GM21447 (cell line): ENCODE measurements around the gene ARRDC3.

Experiments used
- ATAC-seq: cut with Tn5 transposase; IDR thresholded peaks from one replicate; pipeline ENCODE4 v1.9.1; 2021; ENCODE audit not compliant: unreplicated experiment

The ARRDC3 gene

DNA sequence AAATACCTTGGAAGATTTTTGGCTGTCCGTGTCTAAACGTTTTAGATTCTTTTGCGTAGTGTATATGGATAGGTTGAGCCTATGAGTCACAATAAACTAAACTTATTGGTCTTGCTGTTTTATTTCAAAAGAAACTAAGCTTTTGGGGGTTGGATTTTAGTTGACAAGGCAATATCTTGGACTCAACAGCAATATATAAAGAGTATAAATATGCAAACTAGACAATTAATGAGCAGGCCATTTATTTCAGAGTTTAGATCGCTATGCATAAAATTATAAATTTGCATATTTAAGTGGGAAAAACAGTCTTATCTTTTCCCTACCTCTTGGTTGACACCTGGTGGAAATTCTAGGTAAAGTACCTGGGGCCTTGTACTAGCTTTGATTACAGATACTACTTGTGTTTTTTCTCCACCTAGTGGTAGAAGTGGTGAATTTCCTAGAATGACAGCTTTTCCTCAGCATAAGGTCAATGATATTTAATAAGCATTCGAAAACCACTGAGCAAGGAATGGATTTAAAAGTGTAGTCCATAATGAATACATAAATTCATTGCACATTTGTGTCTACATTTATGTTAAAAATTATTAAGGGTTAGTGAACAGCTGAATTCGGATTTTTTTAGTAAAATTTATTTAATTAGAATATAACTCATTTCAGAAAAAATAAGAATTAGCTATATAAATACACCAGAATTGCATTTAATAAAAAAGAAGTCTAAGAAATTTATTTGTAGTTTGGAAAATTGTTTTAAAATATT is 1.7 kb upstream of the ARRDC3 start:
- peak; percentile 8 for ATAC-seq

DNA sequence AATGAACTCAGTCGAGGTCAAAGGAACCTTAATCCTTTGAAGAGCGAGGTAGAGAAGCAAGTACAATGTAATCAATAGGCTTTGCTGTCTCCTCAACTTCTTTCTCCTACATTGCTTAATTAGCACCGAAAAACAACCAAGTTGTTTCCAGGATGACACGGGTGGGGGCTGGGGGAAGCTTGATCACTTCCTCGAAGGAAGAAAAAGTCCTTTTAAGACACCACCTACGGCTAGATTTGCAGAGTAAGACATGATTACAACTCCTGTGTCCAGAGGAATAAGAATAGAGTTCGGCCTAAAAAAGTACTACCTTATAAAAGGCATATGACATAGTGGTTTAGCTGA is 811 bp upstream of the ARRDC3 start:
- no peak for ATAC-seq

DNA sequence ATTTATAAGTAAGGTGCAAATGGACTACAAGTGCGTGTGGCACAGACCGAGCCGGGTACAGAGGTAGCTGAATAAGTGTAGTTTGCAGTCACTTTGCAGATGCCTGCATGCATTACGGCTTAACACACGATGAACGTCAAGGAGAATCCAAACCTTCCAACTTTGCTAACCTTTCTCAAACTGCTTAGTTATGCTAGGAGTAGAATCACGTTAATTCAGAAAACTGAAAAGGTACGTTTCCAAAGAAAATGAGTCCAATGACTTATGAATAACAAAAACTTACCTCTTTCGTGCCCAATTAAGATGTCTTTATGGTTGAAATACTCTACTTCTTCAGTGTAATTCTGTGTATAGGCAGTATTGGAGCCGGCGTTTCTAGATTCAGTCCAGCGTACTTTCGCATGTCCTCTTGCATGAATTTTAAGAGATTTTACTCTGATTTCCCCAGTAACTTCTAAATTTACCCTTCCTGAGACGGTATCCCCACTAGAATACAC is 539 bp downstream of the ARRDC3 start:
- ATAC-seq, result no peak

DNA sequence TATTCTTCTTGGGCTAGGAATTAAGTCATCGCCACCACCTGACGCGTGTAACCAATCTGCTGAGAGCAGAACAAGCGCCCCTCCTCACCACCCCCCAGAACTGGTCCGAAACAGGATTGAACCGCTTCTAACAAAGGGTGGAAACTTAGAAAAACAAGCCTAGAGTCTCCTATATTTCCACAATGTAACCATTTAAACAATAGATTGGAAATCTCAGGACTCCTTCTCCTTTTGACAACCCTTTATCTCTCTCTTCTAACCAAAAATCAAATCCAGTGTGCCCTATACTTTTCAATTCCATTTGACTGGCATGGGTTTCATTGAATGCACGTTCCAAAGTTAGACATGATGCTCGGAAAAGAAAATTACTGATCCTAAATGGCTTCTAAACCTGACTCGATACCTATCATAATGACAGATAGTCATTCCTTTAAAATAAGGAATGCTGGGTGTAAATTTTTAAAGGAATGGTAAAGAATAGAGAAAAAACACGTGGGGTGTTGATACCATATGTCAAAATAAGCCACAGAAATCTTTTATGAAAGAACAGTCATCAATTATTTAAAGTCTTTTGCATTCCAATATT is 1.2 kb downstream of the ARRDC3 start:
- ATAC-seq, result peak; percentile 20

DNA sequence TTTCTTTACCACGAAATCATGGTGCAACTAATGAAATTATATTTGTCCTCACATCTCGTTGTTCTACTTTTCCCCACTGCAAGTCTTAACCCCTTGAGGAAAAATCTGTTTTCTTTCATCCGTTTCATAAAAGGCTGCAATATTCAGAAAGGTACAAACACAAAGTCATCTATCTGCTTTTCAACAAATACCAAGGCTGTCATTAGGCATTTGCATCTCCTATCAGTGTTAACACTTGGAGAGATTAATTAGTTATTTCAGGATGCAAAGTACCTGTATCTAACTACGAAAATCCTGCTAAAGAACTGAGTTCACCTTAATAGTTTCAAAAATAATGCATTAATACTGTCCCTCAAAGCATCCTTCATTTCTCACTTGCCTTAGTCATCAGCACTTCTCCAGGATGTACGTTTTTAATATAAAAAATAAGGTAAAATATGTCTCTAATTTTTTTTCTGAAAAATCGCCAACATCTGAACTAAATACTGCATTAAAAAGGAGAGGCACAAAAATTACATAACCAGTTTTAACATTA is 1.8 kb downstream of the ARRDC3 start:
- no peak for ATAC-seq

DNA sequence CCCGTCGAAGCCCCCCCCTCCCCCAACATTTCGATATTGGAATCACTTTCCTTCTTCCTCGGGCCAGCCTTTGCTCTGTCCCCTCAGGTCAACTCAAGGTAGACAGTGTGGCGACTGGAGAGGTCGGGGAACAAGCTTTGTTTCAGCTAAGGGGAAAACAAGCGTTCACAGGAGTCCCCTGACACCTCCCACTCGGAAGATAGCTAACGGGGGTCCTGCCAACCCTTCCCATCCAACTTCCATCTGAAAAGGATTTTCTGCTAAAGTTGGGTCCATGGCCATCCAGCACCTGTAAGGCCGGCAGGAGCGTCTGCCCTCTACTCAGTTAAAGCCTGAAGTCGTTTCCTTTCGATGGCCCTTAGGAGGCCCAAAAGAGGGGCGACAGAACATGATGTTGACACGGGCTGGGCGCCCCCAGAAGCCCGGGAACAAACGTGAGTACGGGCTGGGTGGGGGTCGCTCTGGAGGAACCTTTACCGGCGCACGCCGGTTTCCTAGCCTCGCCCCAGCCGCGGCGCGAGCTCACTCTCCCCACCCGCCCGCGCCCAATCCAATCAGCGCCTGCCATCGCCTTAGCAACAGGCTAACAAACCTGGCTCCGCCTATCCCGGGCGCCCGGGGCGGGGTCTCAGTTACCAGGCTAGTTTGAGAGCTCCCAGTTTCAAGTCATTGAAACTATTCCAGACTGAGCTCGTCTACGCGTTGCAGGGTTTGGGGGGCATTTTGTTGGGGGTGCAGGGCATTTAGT is 2.5 kb downstream of the ARRDC3 start:
- peak; percentile 46 for ATAC-seq

DNA sequence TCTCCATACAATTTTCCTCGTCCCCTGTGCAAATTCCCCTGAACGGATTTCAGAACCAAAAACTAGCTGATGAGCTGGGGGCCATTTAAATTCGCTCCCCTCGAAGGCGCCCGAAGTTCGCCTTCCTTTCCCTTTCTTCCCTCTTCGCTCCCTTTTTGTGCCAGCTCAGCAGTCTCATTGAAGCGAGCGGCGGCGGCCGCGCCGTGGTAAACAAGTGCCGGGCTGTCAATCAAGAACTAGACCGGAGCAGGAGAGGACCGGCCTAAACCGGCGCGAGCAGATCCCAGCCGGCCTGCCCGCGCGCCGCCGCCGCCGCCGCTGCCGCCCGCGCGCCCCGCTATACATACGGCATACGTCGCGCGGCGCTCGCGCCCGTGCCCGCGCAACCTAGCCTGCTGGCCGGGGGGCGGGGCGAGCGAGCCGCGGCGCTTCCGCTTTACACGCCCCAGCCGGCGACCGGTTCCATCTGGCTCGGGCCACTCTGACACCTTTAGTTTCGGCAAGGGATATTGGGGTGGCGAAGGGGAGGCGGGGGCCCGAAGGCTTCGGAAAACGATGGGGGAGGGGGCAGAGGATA is 3.1 kb downstream of the ARRDC3 start:
- peak; percentile 47 for ATAC-seq

DNA sequence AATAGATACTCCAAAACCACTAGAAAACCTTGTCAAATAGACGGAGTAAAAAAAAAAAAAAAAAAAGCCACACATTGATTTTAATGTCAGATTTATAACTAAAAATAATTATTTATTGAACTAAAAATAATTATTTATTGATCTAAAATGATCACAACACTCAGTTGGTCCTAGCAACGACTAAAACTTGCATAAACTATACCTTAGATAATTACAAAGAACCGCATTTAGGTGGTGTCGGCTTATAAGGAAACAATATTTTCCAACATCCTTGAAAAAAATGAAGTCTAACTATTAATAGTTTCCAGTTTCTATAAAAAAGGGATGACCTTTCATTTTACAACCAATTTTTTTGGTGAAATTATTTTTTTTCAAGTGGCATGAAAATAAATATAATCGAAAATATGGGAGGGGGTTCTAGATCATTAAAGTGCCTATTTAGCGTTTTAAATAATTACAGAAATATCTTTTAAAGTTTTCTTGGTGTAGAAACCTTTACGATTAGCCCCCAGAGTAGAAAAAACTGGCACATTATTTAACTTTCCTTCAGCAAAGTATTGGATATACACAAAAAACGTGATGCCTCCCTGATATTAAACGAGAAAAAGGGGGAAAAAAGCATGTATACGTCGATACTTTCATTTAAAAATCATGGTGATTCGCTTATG is 3.7 kb downstream of the ARRDC3 start:
- ATAC-seq, result no peak

DNA sequence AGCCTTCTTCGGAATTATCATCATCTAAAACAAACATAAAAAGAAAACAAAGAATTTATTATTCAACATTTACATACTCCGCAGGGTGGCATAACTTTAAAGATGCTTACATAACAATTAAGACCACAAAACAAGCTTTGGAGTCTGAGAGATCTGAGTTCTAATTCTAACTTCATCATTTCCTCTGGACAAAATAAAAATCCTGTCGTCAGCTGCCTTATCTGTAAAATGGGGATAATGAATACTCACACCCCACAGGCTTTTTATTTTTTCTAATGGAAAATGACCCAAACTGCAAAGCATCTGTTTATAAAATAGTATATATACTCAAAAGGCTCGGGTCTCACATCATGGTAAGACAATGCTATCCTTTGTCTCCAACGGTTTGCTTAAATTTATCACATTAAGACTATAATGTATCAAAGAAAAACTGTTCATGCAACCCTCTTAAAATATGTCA is 4.3 kb downstream of the ARRDC3 start:
- ATAC-seq, result no peak

DNA sequence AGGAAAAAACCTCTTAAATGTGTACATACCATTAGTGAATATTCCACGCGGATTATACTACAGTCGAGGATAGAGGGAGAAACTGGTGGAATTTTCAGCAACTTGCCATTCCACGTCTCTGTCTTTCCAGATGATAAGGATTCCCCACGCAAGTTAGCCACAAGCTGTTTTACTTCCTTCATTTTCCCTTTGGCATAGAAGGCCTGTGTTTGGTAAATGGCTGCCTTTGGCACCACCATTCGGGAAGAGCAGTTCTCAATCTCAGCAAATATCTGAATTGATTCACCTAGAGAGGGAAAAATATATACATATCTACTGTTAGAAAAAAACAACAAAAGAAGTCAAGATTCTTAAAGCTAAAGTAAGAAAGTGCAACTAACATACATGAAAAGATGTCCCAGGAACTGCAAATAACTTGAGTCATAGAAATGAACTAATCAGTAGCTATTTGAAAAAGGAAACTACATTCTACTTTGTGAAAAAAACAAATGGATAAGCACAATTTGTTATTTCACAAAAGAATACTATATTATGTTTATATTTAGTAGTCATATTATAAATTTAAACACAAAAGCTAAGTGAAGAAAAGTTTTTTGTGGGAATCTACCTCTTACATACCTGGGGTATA is 8.1 kb downstream of the ARRDC3 start:
- no peak for ATAC-seq

DNA sequence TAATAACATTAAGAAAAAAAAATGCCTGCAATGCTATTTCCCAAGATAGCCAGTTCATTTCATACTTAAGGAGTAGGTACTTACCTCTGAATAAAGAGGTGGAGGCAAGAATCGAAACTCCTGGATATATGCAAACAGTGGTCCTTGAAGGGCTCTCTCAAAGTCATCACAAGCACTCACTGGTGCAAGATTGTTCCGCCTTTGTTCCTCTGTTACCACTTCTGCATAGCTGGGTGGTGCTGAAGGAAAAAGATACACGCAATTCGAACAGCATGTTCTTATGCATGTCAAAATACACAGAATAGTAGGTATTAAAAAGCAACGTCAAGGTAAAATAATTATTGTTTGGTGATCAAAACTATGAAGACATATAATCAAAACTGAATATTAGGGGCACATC is 9.5 kb downstream of the ARRDC3 start:
- no peak for ATAC-seq

DNA sequence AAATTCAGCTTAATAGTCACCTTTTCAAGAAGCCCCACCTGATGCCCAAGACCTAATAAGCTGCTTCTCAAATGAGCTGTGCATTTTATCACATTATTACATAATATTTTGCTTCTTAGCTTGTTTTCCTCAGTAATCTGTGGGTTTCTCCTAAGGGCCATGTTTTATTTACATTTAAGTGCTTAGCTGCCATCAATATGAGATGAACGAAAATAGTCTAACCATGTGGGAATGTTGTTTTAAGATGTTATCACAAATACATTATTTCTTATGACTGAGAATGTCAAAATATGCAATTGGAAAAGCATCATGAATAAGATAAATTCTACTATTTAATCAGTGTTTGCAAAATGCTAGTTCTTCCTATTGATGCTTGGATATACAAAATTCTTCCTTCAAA is 10.1 kb downstream of the ARRDC3 start:
- ATAC-seq, result no peak

DNA sequence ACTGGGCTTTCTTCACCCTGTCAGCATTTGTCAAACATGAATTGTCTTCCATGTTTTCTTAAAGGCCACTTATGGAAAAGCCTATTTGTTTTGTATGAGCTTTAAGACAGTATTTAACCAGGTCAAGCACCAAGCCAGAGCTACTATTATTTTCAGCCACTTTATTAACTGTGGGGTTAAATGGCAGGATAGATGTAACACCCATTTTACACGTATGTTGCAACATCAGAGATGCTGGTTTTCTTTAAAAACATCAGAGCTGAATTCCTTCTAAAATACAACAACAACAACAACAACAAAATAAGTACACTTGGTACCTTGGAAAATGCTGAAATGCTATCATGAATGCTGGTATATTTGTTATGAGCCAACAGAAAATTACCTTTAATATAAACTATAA is 13.6 kb downstream of the ARRDC3 start:
- no peak for ATAC-seq

DNA sequence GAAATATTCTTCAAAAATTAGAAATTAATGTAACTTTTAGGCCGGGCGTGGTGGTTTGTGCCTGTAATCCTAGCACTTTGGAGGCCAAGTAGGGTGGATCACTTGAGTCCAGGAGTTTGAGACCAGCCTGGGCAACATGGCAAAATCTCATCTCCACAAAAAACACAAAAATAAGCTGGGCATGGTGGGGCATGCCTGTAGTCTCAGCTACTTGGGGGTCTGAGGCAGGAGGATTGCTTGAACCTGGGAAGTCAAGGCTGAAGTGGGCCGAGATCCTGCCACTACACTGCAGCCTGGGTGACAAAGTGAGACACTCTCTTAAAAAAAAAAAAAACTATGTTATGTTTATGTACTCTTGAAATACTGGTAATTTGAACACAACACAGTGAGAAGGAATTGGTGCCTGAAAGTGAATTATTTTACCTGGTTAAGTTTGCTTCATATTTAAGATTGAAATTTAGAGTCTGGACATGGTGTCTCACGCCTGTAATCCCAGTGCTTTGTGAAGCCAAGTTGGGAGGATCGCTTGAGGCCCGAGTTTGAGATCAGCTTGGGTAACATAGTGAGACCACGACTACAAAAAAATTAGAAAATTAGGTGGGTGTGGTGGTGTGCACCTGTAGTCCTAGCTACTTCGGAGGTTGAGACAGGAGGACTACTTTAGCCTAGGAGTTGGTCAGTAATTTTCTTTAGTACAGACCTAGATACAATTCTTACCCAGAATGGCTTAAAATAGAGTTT is 15.0 kb downstream of the ARRDC3 start:
- no peak for ATAC-seq

DNA sequence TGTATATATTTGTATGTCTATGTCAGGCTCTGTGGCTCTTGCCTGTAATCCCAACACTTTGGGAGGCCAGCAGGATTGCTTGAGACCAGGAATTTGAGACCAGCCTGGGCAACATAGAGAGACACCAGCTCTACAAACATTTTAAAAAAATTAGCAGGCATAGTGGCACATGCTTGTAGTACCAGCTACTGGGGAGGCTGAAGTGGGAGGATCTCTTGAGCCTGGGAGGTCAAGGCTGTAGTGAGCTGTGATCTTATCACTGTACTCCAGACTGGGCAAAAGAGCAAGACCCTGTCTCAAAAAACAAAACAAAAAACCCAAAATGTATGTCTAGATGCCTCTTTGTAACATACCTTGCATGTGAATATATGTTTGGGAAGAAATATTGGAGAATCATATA is 15.8 kb downstream of the ARRDC3 start:
- ATAC-seq, result no peak

DNA sequence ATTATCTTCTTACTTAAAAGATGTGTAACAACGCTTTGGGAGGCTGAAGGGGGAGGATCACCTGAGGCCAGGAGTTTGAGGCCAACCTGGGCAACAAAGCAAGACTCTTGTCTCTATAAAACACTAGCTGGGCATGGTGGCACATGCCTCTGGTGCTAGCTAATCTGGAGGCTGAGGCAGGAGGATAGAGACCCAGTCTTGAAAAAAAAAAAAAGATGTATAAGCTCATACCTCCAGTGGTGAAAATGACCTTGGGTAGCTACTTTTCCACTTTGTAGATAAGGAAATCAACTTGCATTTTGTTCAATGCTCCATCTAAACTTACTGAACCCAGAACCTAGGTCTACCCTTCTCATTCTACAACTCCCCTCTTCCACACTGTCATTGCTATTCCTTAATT is 16.6 kb downstream of the ARRDC3 start:
- no peak for ATAC-seq

DNA sequence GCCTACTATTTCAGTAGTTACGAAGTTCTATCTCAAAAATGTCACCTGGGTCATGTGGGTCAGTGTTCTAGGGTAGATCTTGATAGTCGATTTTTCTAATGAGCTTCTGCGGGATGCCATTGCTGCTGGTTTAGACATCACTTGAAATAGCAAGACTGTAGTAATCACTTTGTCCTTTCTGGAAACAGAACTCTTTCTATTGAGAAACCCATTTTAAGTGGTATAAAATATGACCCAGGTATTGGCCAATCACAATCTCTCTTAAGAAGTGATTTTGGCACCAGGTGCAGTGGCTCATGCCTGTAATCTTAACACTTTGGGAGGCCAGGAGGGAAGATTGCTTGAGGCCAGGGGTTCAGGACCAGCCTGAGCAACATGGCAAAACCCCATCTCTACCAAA is 17.6 kb downstream of the ARRDC3 start:
- no peak for ATAC-seq

DNA sequence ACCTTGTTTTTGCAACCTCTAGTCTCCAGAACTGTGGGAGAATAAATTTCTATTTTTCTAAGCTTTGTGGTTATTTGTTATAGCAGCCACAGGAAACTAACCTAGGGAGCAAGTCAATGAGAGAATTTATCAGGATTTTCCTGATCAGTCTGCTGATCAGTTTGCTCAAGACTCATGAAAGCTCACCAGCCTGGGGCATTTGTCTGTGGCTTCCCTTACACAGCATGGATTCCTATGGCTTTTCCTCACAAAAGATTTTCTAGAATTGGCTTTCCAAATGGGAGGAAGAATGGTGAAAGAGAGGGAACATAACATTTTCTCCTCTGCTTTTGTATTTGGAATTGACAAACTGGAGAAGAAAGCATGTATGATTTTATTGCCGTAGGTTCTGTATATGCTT is 20.2 kb downstream of the ARRDC3 start:
- ATAC-seq, result no peak

DNA sequence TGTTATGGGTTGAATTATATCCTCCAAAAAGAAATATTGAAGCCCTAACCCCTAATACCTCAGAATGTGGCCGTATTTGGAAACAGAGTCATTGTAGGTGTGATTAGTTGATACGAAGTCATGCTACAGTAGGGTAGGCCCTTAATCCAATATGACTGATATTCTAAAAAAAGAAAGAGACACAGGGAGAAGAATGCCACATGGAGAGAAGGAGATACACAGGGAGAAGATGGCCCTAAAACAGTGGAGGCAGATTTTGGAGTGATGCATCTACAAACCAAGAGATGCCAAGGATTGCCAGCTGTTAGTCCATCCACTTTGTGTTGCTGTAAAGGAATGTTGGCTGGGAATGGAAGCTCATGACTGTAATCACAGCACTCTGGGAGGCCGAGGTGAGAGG is 21.3 kb downstream of the ARRDC3 start:
- no peak for ATAC-seq
